ENCODE measurements around the gene SCAF1.

- TF ChIP-seq, protein P1, sequence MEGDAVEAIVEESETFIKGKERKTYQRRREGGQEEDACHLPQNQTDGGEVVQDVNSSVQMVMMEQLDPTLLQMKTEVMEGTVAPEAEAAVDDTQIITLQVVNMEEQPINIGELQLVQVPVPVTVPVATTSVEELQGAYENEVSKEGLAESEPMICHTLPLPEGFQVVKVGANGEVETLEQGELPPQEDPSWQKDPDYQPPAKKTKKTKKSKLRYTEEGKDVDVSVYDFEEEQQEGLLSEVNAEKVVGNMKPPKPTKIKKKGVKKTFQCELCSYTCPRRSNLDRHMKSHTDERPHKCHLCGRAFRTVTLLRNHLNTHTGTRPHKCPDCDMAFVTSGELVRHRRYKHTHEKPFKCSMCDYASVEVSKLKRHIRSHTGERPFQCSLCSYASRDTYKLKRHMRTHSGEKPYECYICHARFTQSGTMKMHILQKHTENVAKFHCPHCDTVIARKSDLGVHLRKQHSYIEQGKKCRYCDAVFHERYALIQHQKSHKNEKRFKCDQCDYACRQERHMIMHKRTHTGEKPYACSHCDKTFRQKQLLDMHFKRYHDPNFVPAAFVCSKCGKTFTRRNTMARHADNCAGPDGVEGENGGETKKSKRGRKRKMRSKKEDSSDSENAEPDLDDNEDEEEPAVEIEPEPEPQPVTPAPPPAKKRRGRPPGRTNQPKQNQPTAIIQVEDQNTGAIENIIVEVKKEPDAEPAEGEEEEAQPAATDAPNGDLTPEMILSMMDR (IDR thresholded peaks at IDR 0.05), result no peak
- TF ChIP-seq ZNF512 (CRISPR knock-in tag; IDR thresholded peaks at IDR 0.05; ENCODE audit: borderline replicate concordance) (no peak), TP53 (CRISPR knock-in tag; IDR thresholded peaks at IDR 0.05) (no peak), MXD4 (CRISPR knock-in tag; IDR thresholded peaks at IDR 0.05; ENCODE audit: borderline replicate concordance) (no peak)
Measured at GRCh38 chr19:49637821-49638738, 3.9 kb upstream of the SCAF1 start.
